SK-N-SH (cell line): Measurements from ENCODE around the gene PXMP4. TPM values are rescaled to one million over a fixed set of nuclear protein-coding genes. Genes with fewer than 3 reads are reported as not detected.

Source experiments
- CTCF ChIA-PET: fragments of 300-600, 350-600 bp; formaldehyde crosslinking; extraction: SDS; loops from one replicate; lab custom pipeline; 2021; lab: Yijun Ruan, JAX
- POLR2A ChIA-PET: fragments of 350-600 bp; sonication (Branson Sonifier 250); formaldehyde crosslinking; extraction: SDS; loops from one replicate; lab custom pipeline; 2020; ENCODE audit warnings: antibody characterized with exemption, inconsistent platforms; lab: Yijun Ruan, JAX
- DNase-seq: peaks from one replicate; pipeline ENCODE4 v3.0.0; 2012
- H2AFZ ChIP-seq: fragments of 200-600 bp; sonication (generic); 2 replicates; pipeline ENCODE4 v1.8.1; 2016; ENCODE audit warnings: antibody characterized with exemption, mild to moderate bottlenecking, low read depth
- H3F3A ChIP-seq: fragments of 200-600 bp; sonication (generic); replicated peaks from 2 replicates; pipeline ENCODE3; 2016; ENCODE audit warnings: antibody characterized with exemption, mild to moderate bottlenecking; ENCODE audit not compliant: insufficient read depth
- H3K27ac ChIP-seq, 2 experiments: fragments of 200-500 bp in 1 of 2; fragments of 200-600 bp in 1 of 2; sonication (Bioruptor generic) in 1 of 2; sonication (generic), shearing (Covaris generic) in 1 of 2; 2 replicates each; pipeline versions ENCODE4 v1.5.1 to v1.6.1; 2014 to 2016; ENCODE audit warnings: low read depth in 2 of 2, inconsistent platforms in 1 of 2, low read length in 1 of 2, mild to moderate bottlenecking in 1 of 2, mixed read lengths in 1 of 2
- H3K27me3 ChIP-seq: fragments of 200-600 bp; sonication (generic), shearing (Covaris generic); 2 replicates; pipeline ENCODE4 v1.6.1; 2016; ENCODE audit warnings: mixed run types; ENCODE audit not compliant: insufficient read depth
- H3K36me3 ChIP-seq, 2 experiments: fragments of 200-500 bp in 1 of 2; fragments of 200-600 bp in 1 of 2; sonication (Bioruptor generic) in 1 of 2; sonication (generic) in 1 of 2; replicated peaks in 1 of 2; 2 replicates each; pipeline versions ENCODE3 to v1.5.1; 2014 to 2016; ENCODE audit warnings: low read length in 1 of 2, mild to moderate bottlenecking in 1 of 2; ENCODE audit not compliant: insufficient read depth in 2 of 2, control insufficient read depth in 1 of 2
- H3K4me1 ChIP-seq, 2 experiments: fragments of 200-500 bp in 1 of 2; fragments of 200-600 bp in 1 of 2; sonication (Bioruptor generic) in 1 of 2; sonication (generic), shearing (Covaris generic) in 1 of 2; 2 replicates each; pipeline versions ENCODE4 v1.5.1 to v1.6.1; 2014 to 2016; ENCODE audit warnings: low read depth in 1 of 2, low read length in 1 of 2, mixed run types in 1 of 2; ENCODE audit not compliant: insufficient read depth in 2 of 2, control insufficient read depth in 1 of 2
- H3K4me2 ChIP-seq: fragments of 200-600 bp; sonication (generic), shearing (Covaris generic); 2 replicates; pipeline ENCODE4 v1.6.1; 2017; ENCODE audit warnings: mixed run types
- H3K4me3 ChIP-seq, 2 experiments: fragments of 200-500 bp in 1 of 2; fragments of 200-600 bp in 1 of 2; sonication (Bioruptor generic) in 1 of 2; sonication (generic), shearing (Covaris generic) in 1 of 2; 2 replicates each; pipeline versions ENCODE4 v1.5.1 to v1.8.1; 2014 to 2016; ENCODE audit warnings: low read depth in 2 of 2, inconsistent platforms in 1 of 2, low read length in 1 of 2, mild to moderate bottlenecking in 1 of 2, mixed read lengths in 1 of 2, moderate library complexity in 1 of 2
- H3K79me2 ChIP-seq: fragments of 200-600 bp; sonication (generic); 2 replicates; pipeline ENCODE4 v1.8.1; 2017; ENCODE audit warnings: mild to moderate bottlenecking; ENCODE audit not compliant: insufficient read depth
- H3K9ac ChIP-seq: fragments of 200-600 bp; sonication (generic); 2 replicates; pipeline ENCODE4 v1.6.1; 2017; ENCODE audit warnings: mixed run types
- H3K9me2 ChIP-seq: fragments of 200-600 bp; sonication (generic); 2 replicates; pipeline ENCODE4 v1.6.1; 2017; ENCODE audit warnings: mixed run types
- H3K9me3 ChIP-seq: fragments of 200-600 bp; sonication (generic); 2 replicates; pipeline ENCODE4 v1.6.1; 2017; ENCODE audit warnings: mixed run types, mild to moderate bottlenecking, moderate library complexity
- H4K20me1 ChIP-seq: fragments of 200-600 bp; sonication (generic); 2 replicates; pipeline ENCODE4 v1.6.1; 2017; ENCODE audit warnings: mild to moderate bottlenecking, mixed run types; ENCODE audit not compliant: insufficient read depth
- ELF1 ChIP-seq: IDR thresholded peaks from 2 replicates; pipeline ENCODE4 v1.4.0; 2012
- EZH2phosphoT487 ChIP-seq: fragments of 200-600 bp; sonication (generic); IDR thresholded peaks from 2 replicates; pipeline ENCODE4 v1.6.1; 2017; ENCODE audit warnings: low read depth, mixed run types, mild to moderate bottlenecking, antibody characterized with exemption, moderate library complexity, borderline replicate concordance
- FOXM1 ChIP-seq: IDR thresholded peaks from 2 replicates; pipeline ENCODE4 v1.4.0; 2012; ENCODE audit warnings: low read depth, mild to moderate bottlenecking
- GABPA ChIP-seq: IDR thresholded peaks from 2 replicates; pipeline ENCODE4 v1.4.0; 2012; ENCODE audit warnings: low read depth, mild to moderate bottlenecking
- MEF2A ChIP-seq: IDR thresholded peaks from 2 replicates; pipeline ENCODE4 v1.4.0; 2012; ENCODE audit warnings: low read depth, borderline replicate concordance
- WGBS: methylation state at CpG from one replicate; pipeline ENCODE4 v1.1.6; 2017; ENCODE audit warnings: low lambda C conversion rate; 5-methylcytosine and 5-hydroxymethylcytosine counted together
- polyA plus RNA-seq, 3 experiments: library from polyadenylated mRNA; depleted of rRNA; stranded (reverse); fragments of >200 nt; gene quantifications; 2 replicates each; pipeline ENCODE4 v1.2.3, GENCODE V29; 2012
- TF ChIP-seq, protein P1 (sequence below): IDR thresholded peaks from 2 replicates; pipeline ENCODE4 v1.4.0; 2012; ENCODE audit warnings: low read depth, borderline replicate concordance
- TF ChIP-seq, protein P2 (sequence below): fragments of 150-350 bp; IDR thresholded peaks from 2 replicates; pipeline ENCODE4 v1.6.1; 2016; ENCODE audit warnings: mild to moderate bottlenecking, low read depth, low read length

Gene PXMP4
- polyA plus RNA-seq, 1 of the 3 experiments (the other 2 are of a cell fraction): 5.6 TPM

DNA sequence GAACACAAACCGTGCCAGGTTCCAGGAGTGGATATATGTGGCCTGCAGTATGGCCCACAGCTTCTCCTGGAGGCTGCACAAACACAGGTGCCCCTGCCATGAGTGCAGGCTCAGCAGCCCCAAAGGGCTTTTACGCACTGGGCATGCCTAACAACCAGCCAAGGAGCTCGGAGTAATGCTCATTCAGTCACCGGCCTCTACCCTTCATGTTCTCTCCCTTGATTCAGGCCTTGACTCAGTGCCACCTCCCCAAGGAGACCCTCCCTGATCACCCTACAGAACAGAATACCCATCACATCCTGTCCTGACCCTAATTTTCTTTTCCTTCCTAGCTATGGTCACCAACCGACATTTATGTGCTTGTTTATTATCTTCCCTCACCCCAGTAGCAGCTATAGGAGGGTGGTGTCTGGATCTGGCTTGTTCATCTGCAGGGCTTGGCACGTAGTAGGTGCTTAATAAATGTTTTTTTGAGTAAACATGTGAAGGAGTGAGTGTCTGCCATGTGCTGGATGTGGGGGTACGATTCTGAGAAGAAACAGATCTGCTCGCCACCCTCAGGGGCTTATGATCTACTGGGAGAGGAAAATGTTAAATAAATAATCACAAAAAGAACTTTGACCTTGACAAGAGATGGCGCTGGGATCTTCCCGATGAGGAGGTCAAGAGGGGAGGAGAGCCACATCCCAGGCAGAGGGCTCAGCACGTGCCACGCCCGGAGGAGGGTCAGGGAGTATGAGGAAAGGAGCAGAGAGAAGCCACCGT lies 9.2 kb downstream of the PXMP4 start:
- H3K9me2 ChIP-seq: no peaks in the 10 kb centered on the region
- POLR2A ChIA-PET: no interaction called here

DNA sequence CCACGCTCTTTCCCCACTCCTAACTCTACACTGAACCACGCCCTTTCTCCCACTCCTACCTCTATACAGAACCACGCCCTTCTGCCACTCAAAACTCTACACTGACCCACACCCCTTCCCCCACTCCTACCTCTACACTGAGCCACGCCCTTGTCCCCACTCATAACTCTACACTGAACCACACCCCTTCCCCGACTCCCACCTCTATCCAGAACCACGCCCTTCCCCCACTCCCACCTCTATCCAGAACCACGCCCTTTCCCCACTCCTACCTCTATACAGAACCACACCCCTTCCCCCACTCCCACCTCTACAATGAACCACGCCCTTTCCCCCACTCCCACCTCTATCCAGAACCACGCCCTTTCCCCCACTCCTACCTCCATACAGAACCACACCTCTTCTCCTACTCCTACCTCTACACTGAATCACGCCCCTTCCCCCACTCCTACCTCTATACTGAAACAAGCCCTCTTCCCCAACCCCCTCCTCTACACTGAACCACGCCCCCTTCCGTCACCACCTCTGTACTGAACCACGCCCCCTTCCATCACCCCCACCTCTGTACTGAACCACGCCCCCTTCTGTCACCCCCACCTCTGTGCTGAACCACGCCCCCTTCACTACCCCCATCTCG lies 10.1 kb downstream of the PXMP4 start:
- CTCF ChIA-PET: interaction anchor here (1.5 kb wide), 1 partner anchor 9 kb away, joined by 3 read pairs; no protein-coding TSS in a partner anchor
- H3K9me3 ChIP-seq: no peaks in the 10 kb centered on the region
- H4K20me1 ChIP-seq: no peaks in the 10 kb centered on the region
- POLR2A ChIA-PET: no interaction called here
- H3K27ac ChIP-seq: no peak overlapping the region
- no peaks in the 10 kb centered on the region for H3F3A ChIP-seq
- H3K4me2 ChIP-seq: no peak overlapping the region
- DNase-seq: no peak
- H3K9ac ChIP-seq: no peak overlapping the region
- 89% methylated on average over 16 of the region's 16 CpGs for WGBS
- no peaks in the 10 kb centered on the region for H3K27me3 ChIP-seq
- peaks cover 0 to 5% of the 10 kb centered on the region in 2 experiments for H3K36me3 ChIP-seq
- H3K9me2 ChIP-seq: no peaks in the 10 kb centered on the region
- no peak overlapping the region for H3K4me3 ChIP-seq
- TF ChIP-seq EZH2phosphoT487: no peak
- TF ChIP-seq, protein P1, sequence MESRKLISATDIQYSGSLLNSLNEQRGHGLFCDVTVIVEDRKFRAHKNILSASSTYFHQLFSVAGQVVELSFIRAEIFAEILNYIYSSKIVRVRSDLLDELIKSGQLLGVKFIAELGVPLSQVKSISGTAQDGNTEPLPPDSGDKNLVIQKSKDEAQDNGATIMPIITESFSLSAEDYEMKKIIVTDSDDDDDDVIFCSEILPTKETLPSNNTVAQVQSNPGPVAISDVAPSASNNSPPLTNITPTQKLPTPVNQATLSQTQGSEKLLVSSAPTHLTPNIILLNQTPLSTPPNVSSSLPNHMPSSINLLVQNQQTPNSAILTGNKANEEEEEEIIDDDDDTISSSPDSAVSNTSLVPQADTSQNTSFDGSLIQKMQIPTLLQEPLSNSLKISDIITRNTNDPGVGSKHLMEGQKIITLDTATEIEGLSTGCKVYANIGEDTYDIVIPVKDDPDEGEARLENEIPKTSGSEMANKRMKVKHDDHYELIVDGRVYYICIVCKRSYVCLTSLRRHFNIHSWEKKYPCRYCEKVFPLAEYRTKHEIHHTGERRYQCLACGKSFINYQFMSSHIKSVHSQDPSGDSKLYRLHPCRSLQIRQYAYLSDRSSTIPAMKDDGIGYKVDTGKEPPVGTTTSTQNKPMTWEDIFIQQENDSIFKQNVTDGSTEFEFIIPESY: no peak
- TF ChIP-seq, protein P2, sequence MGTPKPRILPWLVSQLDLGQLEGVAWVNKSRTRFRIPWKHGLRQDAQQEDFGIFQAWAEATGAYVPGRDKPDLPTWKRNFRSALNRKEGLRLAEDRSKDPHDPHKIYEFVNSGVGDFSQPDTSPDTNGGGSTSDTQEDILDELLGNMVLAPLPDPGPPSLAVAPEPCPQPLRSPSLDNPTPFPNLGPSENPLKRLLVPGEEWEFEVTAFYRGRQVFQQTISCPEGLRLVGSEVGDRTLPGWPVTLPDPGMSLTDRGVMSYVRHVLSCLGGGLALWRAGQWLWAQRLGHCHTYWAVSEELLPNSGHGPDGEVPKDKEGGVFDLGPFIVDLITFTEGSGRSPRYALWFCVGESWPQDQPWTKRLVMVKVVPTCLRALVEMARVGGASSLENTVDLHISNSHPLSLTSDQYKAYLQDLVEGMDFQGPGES: no peak
- no peaks in the 10 kb centered on the region for H3K79me2 ChIP-seq
- no peak overlapping the region for H2AFZ ChIP-seq
- H3K4me1 ChIP-seq: no peaks in the 10 kb centered on the region

More for the DNA sequence above, 9.2 kb downstream of the PXMP4 start:
- Histone ChIP-seq H3K4me3 (no peak overlapping the region), H3K4me1 (no peaks in the 10 kb centered on the region), H3K4me2 (no peak overlapping the region), H3K79me2 (no peaks in the 10 kb centered on the region), H4K20me1 (no peaks in the 10 kb centered on the region), H3K27ac (no peak overlapping the region), H2AFZ (no peak overlapping the region), H3K9me3 (no peaks in the 10 kb centered on the region), H3F3A (no peaks in the 10 kb centered on the region), H3K27me3 (no peaks in the 10 kb centered on the region), H3K9ac (no peak overlapping the region), H3K36me3 (peaks cover 0 to 5% of the 10 kb centered on the region in 2 experiments)
- CTCF ChIA-PET: no interaction called here
- WGBS: 82% methylated on average over 14 of the region's 14 CpGs
- TF ChIP-seq ELF1 (no peak), FOXM1 (no peak), GABPA (no peak), MEF2A (no peak)
- no peak for DNase-seq
